BE2C (cell line): ENCODE data around the gene SLC2A13.

Experiments used
- DNase-seq: peaks from one replicate; pipeline ENCODE4 v3.0.0-alpha.2; 2020
- H3K27me3 ChIP-seq: fragments of 250-450 bp; sonication (Bioruptor Pico); 2 replicates; pipeline ENCODE4 v1.5.1; 2020; ENCODE audit warnings: mild to moderate bottlenecking
- H3K36me3 ChIP-seq: fragments of 250-450 bp; sonication (Bioruptor Pico); 2 replicates; pipeline ENCODE4 v1.5.1; 2020; ENCODE audit warnings: mild to moderate bottlenecking
- H3K4me1 ChIP-seq: fragments of 250-450 bp; sonication (Bioruptor Pico); 2 replicates; pipeline ENCODE4 v1.5.1; 2020
- H3K4me3 ChIP-seq: 2 replicates; pipeline ENCODE4 v1.5.1; 2011; ENCODE audit warnings: low read depth, low read length
- H3K9me3 ChIP-seq: fragments of 250-450 bp; sonication (Bioruptor Pico); 2 replicates; pipeline ENCODE4 v1.5.1; 2020
- CTCF ChIP-seq: IDR thresholded peaks from 2 replicates; pipeline ENCODE4 v1.5.1; 2012; ENCODE audit warnings: mild to moderate bottlenecking, low read depth, low read length

SLC2A13 gene

GRCh38 chr12:39830852-39831520 lies 274.9 kb downstream of the SLC2A13 start:
- H3K9me3 ChIP-seq = no peaks in the 10 kb centered on the region
- H3K36me3 ChIP-seq = no peaks in the 10 kb centered on the region
- TF ChIP-seq CTCF = no peak
- H3K4me1 ChIP-seq = no peaks in the 10 kb centered on the region
- no peaks in the 10 kb centered on the region for H3K27me3 ChIP-seq
- DNase-seq = no peak
- no peak overlapping the region for H3K4me3 ChIP-seq

- DNase-seq = no peak
- Histone ChIP-seq H3K27me3 (no peaks in the 10 kb centered on the region; the same call in 1 of the 2 replicates), H3K4me3 (no peak overlapping the region), H3K36me3 (no peaks in the 10 kb centered on the region), H3K9me3 (no peaks in the 10 kb centered on the region), H3K4me1 (no peaks in the 10 kb centered on the region)
- no peak for TF ChIP-seq CTCF
Observed at GRCh38 chr12:39830171-39830570, 275.7 kb downstream of the SLC2A13 start.

GRCh38 chr12:39824505-39825212 lies 281.2 kb downstream of the SLC2A13 start:
- Histone ChIP-seq H3K27me3 (peaks cover 3% of the 10 kb centered on the region), H3K9me3 (no peaks in the 10 kb centered on the region), H3K4me3 (no peak overlapping the region), H3K36me3 (no peaks in the 10 kb centered on the region), H3K4me1 (no peaks in the 10 kb centered on the region)
- TF ChIP-seq CTCF = no peak
- no peak for DNase-seq

- no peak for TF ChIP-seq CTCF
- DNase-seq = no peak
- Histone ChIP-seq H3K9me3 (no peaks in the 10 kb centered on the region), H3K4me1 (no peaks in the 10 kb centered on the region), H3K27me3 (0 out of 2 replicates have a peak, but pooled peaks cover 3% of the 10 kb centered on the region), H3K36me3 (no peaks in the 10 kb centered on the region), H3K4me3 (no peak overlapping the region)
Observed at GRCh38 chr12:39816671-39817185, 289.2 kb downstream of the SLC2A13 start.

GRCh38 chr12:39815746-39816145 lies 290.1 kb downstream of the SLC2A13 start:
- TF ChIP-seq CTCF = no peak
- DNase-seq = no peak
- Histone ChIP-seq H3K36me3 (no peaks in the 10 kb centered on the region), H3K27me3 (0 out of 2 replicates have a peak, but pooled peaks cover 3% of the 10 kb centered on the region), H3K4me1 (no peaks in the 10 kb centered on the region), H3K4me3 (no peak overlapping the region), H3K9me3 (no peaks in the 10 kb centered on the region)

- Histone ChIP-seq H3K4me1 (no peaks in the 10 kb centered on the region), H3K36me3 (no peaks in the 10 kb centered on the region), H3K27me3 (no peaks in the 10 kb centered on the region), H3K9me3 (no peaks in the 10 kb centered on the region), H3K4me3 (no peak overlapping the region)
- DNase-seq = no peak
- TF ChIP-seq CTCF = no peak
Observed at GRCh38 chr12:39814626-39815025, 291.3 kb downstream of the SLC2A13 start.
